IPS-NIHi7 (cell line): ENCODE data around the gene FOXL2NB.

Experiments used
- DNase-seq: peaks from one replicate; pipeline ENCODE4 v3.0.0; 2012; ENCODE audit warnings: mixed read lengths; ENCODE audit errors: extremely low spot score

FOXL2NB gene

DNA sequence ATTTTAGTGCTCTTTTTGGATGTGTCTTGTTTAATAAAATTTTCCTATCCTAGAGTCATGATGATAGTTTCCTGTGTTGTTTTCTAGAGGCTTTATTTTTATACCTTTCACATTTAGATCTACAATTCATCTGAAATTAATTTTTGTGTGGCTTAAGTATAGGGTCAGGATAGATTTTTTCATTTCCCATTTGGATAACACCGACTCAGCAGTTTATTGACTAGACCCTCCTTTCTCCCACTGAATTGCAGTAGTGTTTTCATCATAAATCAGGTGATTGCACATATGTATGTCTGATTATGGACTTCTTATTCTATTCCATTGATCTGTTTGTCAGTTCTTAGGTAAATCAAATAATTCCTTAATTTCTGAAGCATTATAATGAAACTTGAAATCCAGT, 48.7 kb downstream of the FOXL2NB start:
- DNase-seq = no peak
